ENCODE data around the gene SELENOF.

Gene SELENOF

DNA sequence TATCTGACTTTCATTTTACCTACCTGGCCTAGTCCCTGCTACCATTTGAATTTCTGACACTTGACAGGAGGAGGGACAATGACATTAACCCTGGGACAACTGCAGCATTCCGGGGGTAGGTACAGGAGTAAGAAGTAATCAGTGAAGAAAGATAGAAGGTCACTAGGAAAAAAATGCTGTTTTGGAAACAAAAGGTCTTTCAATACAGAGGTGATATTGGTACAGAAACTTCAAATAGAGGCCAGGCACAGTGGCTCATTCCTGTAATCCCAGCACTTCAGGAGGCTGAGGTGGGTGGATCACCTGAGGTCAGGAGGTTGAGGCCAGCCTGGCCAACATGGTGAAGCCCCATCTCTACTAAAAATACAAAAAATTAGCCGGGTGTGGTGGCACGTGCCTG, 68.4 kb downstream of the SELENOF start:
- H3K4me3 ChIP-seq (replicated peaks; ENCODE audit: insufficient read depth, low read length): no peak overlapping the region
- DNase-seq (ENCODE audit: low read depth in 1 of 2, low spot score in 1 of 2): no peak
- H3K27ac ChIP-seq (replicated peaks): no peak overlapping the region
- no peaks in the 10 kb centered on the region for H3K27me3 ChIP-seq (ENCODE audit: insufficient read depth, poor library complexity, severe bottlenecking)
- TF ChIP-seq SPI1 (IDR thresholded peaks at IDR 0.05; ENCODE audit: borderline replicate concordance, low read depth) (no peak), GABPA (IDR thresholded peaks at IDR 0.05; ENCODE audit: low read depth) (no peak), POLR2AphosphoS5 (IDR thresholded peaks at IDR 0.05; ENCODE audit: low read depth) (no peak)
- TF ChIP-seq, protein P1, sequence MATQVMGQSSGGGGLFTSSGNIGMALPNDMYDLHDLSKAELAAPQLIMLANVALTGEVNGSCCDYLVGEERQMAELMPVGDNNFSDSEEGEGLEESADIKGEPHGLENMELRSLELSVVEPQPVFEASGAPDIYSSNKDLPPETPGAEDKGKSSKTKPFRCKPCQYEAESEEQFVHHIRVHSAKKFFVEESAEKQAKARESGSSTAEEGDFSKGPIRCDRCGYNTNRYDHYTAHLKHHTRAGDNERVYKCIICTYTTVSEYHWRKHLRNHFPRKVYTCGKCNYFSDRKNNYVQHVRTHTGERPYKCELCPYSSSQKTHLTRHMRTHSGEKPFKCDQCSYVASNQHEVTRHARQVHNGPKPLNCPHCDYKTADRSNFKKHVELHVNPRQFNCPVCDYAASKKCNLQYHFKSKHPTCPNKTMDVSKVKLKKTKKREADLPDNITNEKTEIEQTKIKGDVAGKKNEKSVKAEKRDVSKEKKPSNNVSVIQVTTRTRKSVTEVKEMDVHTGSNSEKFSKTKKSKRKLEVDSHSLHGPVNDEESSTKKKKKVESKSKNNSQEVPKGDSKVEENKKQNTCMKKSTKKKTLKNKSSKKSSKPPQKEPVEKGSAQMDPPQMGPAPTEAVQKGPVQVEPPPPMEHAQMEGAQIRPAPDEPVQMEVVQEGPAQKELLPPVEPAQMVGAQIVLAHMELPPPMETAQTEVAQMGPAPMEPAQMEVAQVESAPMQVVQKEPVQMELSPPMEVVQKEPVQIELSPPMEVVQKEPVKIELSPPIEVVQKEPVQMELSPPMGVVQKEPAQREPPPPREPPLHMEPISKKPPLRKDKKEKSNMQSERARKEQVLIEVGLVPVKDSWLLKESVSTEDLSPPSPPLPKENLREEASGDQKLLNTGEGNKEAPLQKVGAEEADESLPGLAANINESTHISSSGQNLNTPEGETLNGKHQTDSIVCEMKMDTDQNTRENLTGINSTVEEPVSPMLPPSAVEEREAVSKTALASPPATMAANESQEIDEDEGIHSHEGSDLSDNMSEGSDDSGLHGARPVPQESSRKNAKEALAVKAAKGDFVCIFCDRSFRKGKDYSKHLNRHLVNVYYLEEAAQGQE (IDR thresholded peaks at IDR 0.05; ENCODE audit: insufficient replicate concordance, low read depth): no peak
- TF ChIP-seq, protein P2, sequence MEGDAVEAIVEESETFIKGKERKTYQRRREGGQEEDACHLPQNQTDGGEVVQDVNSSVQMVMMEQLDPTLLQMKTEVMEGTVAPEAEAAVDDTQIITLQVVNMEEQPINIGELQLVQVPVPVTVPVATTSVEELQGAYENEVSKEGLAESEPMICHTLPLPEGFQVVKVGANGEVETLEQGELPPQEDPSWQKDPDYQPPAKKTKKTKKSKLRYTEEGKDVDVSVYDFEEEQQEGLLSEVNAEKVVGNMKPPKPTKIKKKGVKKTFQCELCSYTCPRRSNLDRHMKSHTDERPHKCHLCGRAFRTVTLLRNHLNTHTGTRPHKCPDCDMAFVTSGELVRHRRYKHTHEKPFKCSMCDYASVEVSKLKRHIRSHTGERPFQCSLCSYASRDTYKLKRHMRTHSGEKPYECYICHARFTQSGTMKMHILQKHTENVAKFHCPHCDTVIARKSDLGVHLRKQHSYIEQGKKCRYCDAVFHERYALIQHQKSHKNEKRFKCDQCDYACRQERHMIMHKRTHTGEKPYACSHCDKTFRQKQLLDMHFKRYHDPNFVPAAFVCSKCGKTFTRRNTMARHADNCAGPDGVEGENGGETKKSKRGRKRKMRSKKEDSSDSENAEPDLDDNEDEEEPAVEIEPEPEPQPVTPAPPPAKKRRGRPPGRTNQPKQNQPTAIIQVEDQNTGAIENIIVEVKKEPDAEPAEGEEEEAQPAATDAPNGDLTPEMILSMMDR (IDR thresholded peaks at IDR 0.05; ENCODE audit: insufficient read depth, low read length): no peak

DNA sequence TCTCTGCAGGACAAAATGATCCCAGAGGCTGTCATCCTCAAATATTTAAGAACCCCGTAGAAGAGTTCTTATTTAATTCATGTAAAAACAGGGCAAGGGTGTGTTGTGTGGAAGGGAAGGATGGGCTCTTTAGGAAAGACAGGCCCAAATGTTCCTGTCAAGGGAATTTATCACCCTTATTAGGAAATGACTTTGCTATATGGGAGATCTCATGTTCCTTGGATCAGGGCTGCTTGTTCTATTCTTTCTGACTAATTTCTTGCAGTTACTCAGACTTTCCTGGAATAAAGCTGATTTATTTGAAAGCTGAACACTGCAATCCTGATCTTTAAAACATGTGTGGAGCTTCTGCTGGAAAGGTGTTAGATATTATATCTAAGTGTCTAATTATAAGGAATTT, 72.8 kb downstream of the SELENOF start:
- Histone ChIP-seq H3K4me3 (replicated peaks; ENCODE audit: insufficient read depth, low read length) (no peak overlapping the region), H3K27ac (replicated peaks) (no peak overlapping the region), H3K27me3 (ENCODE audit: insufficient read depth, poor library complexity, severe bottlenecking) (no peaks in the 10 kb centered on the region)
- TF ChIP-seq, protein P2 (IDR thresholded peaks at IDR 0.05; ENCODE audit: insufficient read depth, low read length): no peak
- TF ChIP-seq, protein P1 (IDR thresholded peaks at IDR 0.05; ENCODE audit: insufficient replicate concordance, low read depth): no peak
- no peak for TF ChIP-seq POLR2AphosphoS5 (IDR thresholded peaks at IDR 0.05; ENCODE audit: low read depth)
- no peak for TF ChIP-seq SPI1 (IDR thresholded peaks at IDR 0.05; ENCODE audit: borderline replicate concordance, low read depth)
- TF ChIP-seq GABPA (IDR thresholded peaks at IDR 0.05; ENCODE audit: low read depth): no peak
- no peak for DNase-seq (ENCODE audit: low read depth in 1 of 2, low spot score in 1 of 2)

DNA sequence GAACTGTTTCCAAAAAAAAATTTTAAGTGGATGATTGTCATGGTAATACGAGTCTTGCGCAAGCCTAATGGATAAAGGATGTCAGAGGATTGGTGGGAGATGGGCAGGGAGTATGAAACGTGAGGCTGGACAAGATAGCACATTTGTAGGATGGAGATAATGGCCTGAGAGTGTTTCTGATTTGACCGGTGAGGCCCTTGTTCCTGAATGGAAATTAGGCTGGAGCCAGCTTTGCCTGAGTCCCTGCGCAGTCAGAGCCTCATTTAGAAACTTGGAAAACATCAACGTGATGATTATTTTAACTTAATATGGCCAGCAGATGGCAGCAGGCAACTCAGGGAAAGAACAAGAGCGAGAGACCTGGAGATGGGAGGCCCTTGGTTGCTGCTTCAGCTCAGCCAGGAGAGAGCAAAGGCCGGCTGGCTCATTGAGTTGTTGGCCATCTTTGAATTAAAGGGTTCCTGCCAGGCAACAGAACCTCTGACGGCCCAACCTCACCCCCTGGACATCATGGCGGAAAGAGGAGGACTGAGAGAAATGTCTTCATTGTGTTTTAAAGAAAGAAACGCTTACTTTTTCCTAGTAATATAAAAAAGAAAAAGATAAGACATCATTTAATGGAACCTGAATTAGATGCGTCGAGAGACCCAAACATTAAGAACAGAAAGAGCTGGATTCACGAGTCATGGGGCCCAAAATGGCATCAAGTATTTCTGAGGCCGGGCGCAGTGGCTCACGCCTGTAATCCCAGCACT, 80.3 kb downstream of the SELENOF start:
- TF ChIP-seq, protein P2 (IDR thresholded peaks at IDR 0.05; ENCODE audit: insufficient read depth, low read length): peak; percentile 30
- no peak for TF ChIP-seq SPI1 (IDR thresholded peaks at IDR 0.05; ENCODE audit: borderline replicate concordance, low read depth)
- H3K27ac ChIP-seq (replicated peaks): no peak overlapping the region
- no peaks in the 10 kb centered on the region for H3K27me3 ChIP-seq (ENCODE audit: insufficient read depth, poor library complexity, severe bottlenecking)
- peak; percentile 41 to 73 for DNase-seq (ENCODE audit: low read depth in 1 of 2, low spot score in 1 of 2)
- no peak overlapping the region for H3K4me3 ChIP-seq (replicated peaks; ENCODE audit: insufficient read depth, low read length)

DNA sequence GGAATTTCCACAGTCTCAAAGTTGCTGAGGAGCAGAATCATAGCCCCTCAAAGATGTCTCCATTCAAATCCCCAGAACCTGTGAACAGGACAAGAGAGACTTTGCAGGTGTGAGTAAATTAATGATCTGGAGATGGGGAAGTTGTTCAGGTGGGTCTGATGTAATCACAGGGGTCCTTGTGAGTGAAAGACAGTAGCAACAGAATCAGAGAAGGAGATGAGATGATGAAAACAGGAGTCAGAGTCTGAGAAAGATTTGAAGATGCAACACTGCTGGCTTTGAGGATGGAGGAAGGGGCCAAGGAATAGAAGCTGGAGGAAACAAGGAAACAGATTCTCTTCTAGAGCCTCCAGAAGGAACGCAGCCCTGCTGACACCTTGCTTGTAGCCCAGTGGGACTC, 81.5 kb downstream of the SELENOF start:
- no peak overlapping the region for H3K4me3 ChIP-seq (replicated peaks; ENCODE audit: insufficient read depth, low read length)
- no peak for DNase-seq (ENCODE audit: low read depth in 1 of 2, low spot score in 1 of 2)
- TF ChIP-seq SPI1 (IDR thresholded peaks at IDR 0.05; ENCODE audit: borderline replicate concordance, low read depth): no peak
- no peak for TF ChIP-seq GABPA (IDR thresholded peaks at IDR 0.05; ENCODE audit: low read depth)
- TF ChIP-seq, protein P1 (IDR thresholded peaks at IDR 0.05; ENCODE audit: insufficient replicate concordance, low read depth): no peak
- no peak for TF ChIP-seq POLR2AphosphoS5 (IDR thresholded peaks at IDR 0.05; ENCODE audit: low read depth)
- TF ChIP-seq, protein P2 (IDR thresholded peaks at IDR 0.05; ENCODE audit: insufficient read depth, low read length): no peak
- no peaks in the 10 kb centered on the region for H3K27me3 ChIP-seq (ENCODE audit: insufficient read depth, poor library complexity, severe bottlenecking)
- no peak overlapping the region for H3K27ac ChIP-seq (replicated peaks)

Measured in HL-60 (cell line).